CD4-positive, alpha-beta T cell treated with Interleukin-1 beta for 1 hour (primary cell): ENCODE data around the gene MAGEA3.
"Not testable (repeated sequence)": the region's sequence is repeated elsewhere in the genome, so short reads cannot be mapped to it uniquely, and the experiment has no call there.

ENCODE experiments used
- DNase-seq, 2 donors: peaks; one replicate each; pipeline ENCODE4 v3.0.0-alpha.2; 2020 to 2022

MAGEA3 gene

DNA sequence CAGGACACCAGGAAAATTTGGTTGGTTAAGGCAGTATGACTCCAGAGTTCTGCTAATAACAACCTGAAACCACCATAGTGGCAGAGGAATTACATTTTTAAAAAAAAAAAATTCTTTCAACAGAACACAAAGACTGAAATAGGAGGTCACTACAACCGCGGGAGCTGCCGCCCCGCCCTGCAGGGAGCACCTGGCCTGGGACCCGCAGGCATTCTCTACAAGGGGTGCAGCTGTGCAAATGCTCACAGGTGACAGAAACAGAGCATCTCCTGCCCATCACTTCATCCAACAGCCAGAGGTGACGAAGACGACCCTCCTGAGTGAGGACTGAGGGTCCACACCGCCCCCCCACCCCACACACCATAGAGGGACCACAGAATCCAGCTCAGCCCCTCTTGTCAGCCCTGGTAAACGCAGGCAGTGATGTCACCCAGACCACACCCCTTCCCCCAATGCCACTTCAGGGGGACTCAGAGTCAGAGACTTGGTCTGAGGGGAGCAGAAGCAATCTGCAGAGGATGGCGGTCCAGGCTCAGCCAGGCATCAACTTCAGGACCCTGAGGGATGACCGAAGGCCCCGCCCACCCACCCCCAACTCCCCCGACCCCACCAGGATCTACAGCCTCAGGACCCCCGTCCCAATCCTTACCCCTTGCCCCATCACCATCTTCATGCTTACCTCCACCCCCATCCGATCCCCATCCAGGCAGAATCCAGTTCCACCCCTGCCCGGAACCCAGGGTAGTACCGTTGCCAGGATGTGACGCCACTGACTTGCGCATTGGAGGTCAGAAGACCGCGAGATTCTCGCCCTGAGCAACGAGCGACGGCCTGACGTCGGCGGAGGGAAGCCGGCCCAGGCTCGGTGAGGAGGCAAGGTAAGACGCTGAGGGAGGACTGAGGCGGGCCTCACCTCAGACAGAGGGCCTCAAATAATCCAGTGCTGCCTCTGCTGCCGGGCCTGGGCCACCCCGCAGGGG, at the start of gene MAGEA3:
Gene MAGEA3, plus strand, starts transcription at position 843 of the 980 bp plus-strand sequence. CDS start 2,039 bp downstream, outside the sequence.
- DNase-seq, result not testable (repeated sequence)

- DNase-seq, result no peak
These were observed 46.5 kb upstream of the MAGEA3 start for GRCh38 chrX:152652060-152652459.

DNA sequence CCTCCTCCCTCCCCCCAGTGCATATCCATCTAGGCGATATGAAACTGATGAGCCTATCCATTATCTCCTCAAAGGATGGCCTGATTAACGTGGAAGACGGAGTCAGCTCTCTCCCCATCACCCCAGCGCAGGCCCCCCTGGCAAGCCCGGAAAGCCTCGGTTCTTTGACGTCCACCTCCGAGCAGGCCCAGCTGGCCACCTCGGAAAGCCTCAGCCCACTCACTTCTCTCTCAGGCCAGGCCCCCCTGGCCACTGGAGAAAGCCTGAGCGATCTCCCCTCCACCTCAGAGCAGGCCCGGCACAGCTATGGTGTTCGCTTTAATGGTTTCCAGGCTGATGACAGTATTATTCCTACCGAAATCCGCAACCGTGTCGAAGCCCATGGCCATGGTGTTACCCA, 46.1 kb upstream of the MAGEA3 start:
- no peak for DNase-seq

GRCh38 chrX:152656087-152656486, 42.5 kb upstream of the MAGEA3 start:
- DNase-seq, result no peak

DNA sequence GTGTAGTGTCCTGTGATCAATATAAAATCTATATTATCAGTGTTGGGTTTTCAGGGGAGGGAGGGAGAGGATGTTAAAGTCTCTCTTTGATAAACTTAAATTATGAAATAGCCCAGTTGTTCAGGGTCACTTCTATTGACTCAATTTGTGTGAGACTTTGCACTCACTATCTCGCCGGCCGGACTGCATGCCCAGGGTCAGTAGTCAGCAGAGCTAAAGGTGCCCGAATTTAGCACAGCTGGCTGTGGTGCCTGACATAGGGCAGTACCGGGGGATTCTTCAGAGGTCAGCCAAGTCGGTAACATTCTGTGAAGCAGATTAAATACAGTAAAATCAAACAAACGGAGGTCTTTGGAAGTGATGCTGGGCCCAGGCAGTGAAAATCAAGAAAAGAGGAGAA, 41.7 kb upstream of the MAGEA3 start:
- DNase-seq, result no peak

- DNase-seq, result no peak
These were observed 40.3 kb upstream of the MAGEA3 start for GRCh38 chrX:152658302-152658701.

DNA sequence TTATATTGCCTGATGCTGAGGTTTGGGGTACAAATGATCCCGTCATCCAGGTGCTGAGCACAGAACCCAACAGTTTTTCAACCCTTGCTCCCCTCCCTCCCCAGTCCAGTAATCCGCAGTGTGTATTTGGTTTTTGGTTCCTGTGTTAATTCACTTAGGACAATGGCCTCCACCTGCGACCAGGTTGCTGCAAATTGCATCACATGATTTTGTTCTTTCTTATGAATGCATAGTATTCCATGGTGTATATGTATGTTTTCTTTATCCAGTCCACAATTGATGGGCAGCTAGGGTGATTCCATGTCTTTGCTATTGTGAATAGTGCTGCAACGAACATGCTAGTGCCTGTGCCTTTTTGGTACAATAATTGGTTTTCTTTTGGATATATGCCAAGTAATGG, 35.5 kb upstream of the MAGEA3 start:
- DNase-seq, result no peak

- DNase-seq, result no peak
These were observed 24.5 kb upstream of the MAGEA3 start for GRCh38 chrX:152674135-152674534.

GRCh38 chrX:152674652-152675051, 23.9 kb upstream of the MAGEA3 start:
- not testable (repeated sequence) for DNase-seq

- DNase-seq, result not testable (repeated sequence)
These were observed 17.6 kb upstream of the MAGEA3 start for GRCh38 chrX:152681012-152681411.

- DNase-seq, result not testable (repeated sequence)
These were observed 1.8 kb downstream of the MAGEA3 start for GRCh38 chrX:152700390-152700789.

DNA sequence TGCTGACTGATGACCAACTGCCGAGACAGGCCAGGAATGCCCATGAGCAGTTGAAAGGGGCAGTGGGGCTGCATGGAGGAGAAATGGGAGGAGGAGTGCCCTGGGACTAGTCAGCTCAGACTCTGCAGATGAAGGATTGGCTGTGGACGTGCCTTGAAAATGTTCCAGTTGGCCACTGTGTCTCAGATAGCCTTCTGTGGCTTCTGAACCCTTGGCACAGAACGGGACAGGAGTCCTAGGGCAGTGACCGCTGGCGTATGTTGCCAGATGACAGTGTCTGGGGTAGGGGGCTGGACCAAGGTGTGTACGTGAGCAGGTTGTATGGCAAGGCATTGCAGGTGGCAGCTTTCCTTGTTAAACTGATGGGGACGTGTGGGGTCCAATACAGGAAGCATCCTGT, 7.9 kb downstream of the MAGEA3 start:
- DNase-seq, result not testable (repeated sequence)

DNA sequence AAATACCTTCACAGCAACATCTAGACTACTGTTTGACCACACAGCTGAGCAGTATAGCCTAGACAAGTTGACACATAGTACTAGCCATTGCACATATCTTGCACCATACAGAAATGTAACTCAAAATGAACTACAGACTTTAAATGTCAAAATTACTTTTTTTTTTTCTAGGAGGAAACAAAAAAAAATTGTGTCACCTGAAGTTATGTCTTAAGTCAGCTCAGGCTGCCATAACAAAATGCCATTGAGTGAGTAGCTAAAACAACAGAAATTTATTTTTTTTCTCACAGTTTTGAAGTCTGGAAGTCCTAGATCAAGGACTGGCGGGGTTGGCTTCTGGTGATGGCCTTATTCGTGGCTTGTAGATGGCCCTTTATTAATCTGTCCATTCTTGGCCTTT, 10.6 kb downstream of the MAGEA3 start, which contains the start of gene CSAG2:
Gene CSAG2, minus strand, starts transcription at position 101 of the 400 bp plus-strand sequence. CDS start 161 bp downstream, outside the sequence.
- not testable (repeated sequence) for DNase-seq

DNA sequence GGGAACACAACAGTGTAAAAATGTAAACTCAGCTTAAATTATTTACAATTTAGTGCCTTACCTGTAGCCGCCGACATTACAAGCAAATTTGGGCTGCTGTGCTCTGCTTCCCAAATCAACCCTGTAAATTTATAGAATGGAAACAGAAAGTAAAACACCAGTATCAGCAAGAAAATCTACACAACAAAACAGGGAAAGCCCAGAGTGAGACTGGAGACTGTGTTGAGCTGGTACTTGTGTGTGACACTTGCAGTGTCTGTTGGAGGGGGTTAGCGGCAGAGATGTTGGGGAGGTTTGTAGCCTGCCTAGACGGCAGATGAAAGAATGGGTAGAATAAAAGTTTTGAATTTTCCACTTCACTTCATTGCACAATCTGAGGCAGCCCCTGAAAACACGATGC, 14.6 kb downstream of the MAGEA3 start:
- DNase-seq, result not testable (repeated sequence)

DNA sequence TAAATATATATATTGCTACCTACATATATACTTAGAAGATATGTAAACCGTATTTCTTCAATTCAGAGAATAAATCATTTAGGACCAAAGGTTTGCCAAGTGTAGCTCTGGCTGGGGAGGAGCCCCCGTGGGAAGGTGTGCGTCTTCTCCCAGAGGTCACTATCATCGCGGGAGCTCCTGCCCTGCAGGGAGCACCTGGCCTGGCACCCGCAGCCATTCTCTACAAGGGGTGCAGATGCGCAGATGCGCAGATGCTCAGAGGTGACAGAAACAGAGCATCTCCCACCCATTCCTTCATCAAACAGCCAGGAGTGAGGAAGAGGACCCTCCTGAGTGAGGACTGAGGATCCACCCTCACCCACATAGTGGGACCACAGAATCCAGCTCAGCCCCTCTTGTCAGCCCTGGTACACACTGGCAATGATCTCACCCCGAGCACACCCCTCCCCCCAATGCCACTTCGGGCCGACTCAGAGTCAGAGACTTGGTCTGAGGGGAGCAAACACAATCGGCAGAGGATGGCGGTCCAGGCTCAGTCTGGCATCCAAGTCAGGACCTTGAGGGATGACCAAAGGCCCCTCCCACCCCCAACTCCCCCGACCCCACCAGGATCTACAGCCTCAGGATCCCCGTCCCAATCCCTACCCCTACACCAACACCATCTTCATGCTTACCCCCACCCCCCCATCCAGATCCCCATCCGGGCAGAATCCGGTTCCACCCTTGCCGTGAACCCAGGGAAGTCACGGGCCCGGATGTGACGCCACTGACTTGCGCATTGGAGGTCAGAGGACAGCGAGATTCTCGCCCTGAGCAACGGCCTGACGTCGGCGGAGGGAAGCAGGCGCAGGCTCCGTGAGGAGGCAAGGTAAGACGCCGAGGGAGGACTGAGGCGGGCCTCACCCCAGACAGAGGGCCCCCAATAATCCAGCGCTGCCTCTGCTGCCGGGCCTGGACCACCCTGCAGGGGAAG, 15.5 kb downstream of the MAGEA3 start, which contains the start of gene MAGEA2B:
Gene MAGEA2B, plus strand, starts transcription at position 814 of the 973 bp plus-strand sequence. CDS start 2,479 bp downstream, outside the sequence.
- DNase-seq, result not testable (repeated sequence)

DNA sequence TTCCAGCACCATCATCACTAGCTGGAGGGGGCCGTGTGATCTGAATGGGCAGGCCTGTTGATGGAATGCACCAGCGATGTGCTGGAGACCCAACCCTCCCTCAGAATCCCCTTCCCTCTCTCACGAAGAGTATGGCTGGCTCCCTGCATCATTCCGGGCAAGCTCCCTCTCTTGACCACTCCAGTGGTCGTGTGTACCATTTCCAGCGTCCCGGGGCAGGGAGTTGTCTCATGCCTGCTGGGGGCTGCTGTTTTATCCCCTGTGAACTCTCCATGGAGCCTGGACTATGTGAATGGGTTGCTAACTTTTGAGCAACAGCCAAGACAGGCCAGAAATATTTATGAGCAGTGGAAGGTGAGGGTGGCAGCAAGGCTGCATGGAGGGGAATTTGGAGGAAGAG, 26.8 kb downstream of the MAGEA3 start:
- no peak for DNase-seq

DNA sequence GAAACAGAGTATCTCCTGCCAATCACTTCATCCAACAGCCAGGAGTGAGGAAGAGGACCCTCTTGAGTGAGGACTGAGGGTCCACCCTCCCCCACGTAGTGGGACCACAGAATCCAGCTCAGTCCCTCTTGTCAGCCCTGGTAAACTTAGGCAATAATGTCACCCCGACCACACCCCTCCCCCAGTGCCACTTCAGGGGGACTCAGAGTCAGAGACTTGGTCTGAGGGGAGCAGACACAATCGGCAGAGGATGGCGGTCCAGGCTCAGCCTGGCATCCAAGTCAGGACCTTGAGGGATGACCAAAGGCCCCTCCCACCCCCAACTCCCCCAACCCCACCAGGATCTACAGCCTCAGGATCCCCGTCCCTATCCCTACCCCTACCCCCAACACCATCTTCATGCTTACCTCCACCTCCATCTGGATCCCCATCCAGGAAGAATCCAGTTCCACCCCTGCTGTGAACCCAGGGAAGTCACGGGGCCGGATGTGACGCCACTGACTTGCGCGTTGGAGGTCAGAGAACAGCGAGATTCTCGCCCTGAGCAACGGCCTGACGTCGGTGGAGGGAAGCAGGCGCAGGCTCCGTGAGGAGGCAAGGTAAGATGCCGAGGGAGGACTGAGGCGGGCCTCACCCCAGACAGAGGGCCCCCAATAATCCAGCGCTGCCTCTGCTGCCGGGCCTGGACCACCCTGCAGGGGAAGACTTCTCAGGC, 34.8 kb downstream of the MAGEA3 start, which contains the start of the genes CSAG1 and MAGEA12:
Gene CSAG1, minus strand, starts transcription at position 461 of the 715 bp plus-strand sequence. CDS start 1,261 bp downstream, outside the sequence.
Gene MAGEA12, plus strand, starts transcription at position 497 of the 715 bp plus-strand sequence. CDS start 2,405 bp downstream, outside the sequence.
- DNase-seq, result no peak

- DNase-seq, result not testable (repeated sequence)
These were observed 35.7 kb downstream of the MAGEA3 start for GRCh38 chrX:152734143-152734858.

- DNase-seq, result no peak
These were observed 36.5 kb downstream of the MAGEA3 start for GRCh38 chrX:152735101-152735500.

DNA sequence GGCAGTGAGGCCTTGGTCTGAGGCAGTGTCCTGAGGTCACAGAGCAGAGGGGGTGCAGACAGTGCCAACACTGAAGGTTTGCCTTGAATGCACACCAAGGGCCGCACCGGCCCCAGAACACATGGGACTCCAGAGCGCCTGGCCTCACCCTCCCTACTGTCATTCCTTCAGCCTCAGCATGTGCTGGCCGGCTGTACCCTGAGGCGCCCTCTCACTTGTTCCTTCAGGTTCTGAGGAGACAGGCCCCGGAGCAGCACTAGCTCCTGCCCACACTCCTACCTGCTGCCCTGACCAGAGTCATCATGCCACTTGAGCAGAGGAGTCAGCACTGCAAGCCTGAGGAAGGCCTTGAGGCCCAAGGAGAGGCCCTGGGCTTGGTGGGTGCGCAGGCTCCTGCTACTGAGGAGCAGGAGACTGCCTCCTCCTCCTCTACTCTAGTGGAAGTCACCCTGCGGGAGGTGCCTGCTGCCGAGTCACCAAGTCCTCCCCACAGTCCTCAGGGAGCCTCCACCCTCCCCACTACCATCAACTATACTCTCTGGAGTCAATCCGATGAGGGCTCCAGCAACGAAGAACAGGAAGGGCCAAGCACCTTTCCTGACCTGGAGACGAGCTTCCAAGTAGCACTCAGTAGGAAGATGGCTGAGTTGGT, 37.4 kb downstream of the MAGEA3 start:
- no peak for DNase-seq

DNA sequence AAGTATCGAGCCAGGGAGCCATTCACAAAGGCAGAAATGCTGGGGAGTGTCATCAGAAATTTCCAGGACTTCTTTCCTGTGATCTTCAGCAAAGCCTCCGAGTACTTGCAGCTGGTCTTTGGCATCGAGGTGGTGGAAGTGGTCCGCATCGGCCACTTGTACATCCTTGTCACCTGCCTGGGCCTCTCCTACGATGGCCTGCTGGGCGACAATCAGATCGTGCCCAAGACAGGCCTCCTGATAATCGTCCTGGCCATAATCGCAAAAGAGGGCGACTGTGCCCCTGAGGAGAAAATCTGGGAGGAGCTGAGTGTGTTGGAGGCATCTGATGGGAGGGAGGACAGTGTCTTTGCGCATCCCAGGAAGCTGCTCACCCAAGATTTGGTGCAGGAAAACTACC, 37.9 kb downstream of the MAGEA3 start:
- DNase-seq, result not testable (repeated sequence)
